Activated T-cell treated with anti-CD3 and anti-CD28 coated beads, Interleukin-2, amount 50 U/mL, for 4 hours (primary cell): ENCODE results near the gene PGBD5. TPM values are rescaled to one million over a fixed set of nuclear protein-coding genes. Genes with fewer than 3 reads are reported as not detected.

Experiments
- ATAC-seq, 2 donors: fragments of 200-7000 bp; cut with Tn5 transposase; one replicate each; pipeline ENCODE4 v1.10.0; 2021
- DNase-seq: peaks from one replicate; pipeline ENCODE4 v3.0.0-alpha.2; 2020
- H3K27me3 Mint-ChIP-seq: one replicate; pipeline ENCODE4 v1.8.0; 2021; ENCODE audit warnings: low read depth, mixed read lengths
- H3K36me3 Mint-ChIP-seq: one replicate; pipeline ENCODE4 v1.8.0; 2022; ENCODE audit warnings: mixed read lengths; ENCODE audit not compliant: insufficient read depth
- H3K4me1 Mint-ChIP-seq: one replicate; pipeline ENCODE4 v1.8.0; 2021; ENCODE audit warnings: low read depth, mixed read lengths
- H3K4me3 Mint-ChIP-seq: one replicate; pipeline ENCODE4 v1.8.0; 2021; ENCODE audit warnings: mild to moderate bottlenecking, moderate library complexity, mixed read lengths
- H3K9me3 Mint-ChIP-seq: one replicate; pipeline ENCODE4 v1.8.0; 2021; ENCODE audit warnings: mixed read lengths
- total RNA-seq, 3 donors: library from RNA; stranded (reverse); gene quantifications; one replicate each; pipeline ENCODE4 v1.2.1, GENCODE V29; 2021

Gene PGBD5
- total RNA-seq, 3 donors from 2014 or later = 0.08 to 0.10 TPM; not detected in 1

- no peak for ATAC-seq
Measured at GRCh38 chr1:230383425-230383824, 42.7 kb downstream of the PGBD5 start.

GRCh38 chr1:230382001-230382491, 44.1 kb downstream of the PGBD5 start:
- no peak for DNase-seq
- no peak for ATAC-seq
- Mint-ChIP-seq H3K27me3 (peaks cover 3% of the 10 kb centered on the region), H3K4me3 (no peak overlapping the region), H3K36me3 (no peaks in the 10 kb centered on the region), H3K4me1 (no peaks in the 10 kb centered on the region), H3K9me3 (peaks cover 11% of the 10 kb centered on the region)

More at GRCh38 chr1:230383425-230383824, 42.7 kb downstream of the PGBD5 start:
- Mint-ChIP-seq H3K9me3 (peaks cover 11% of the 10 kb centered on the region), H3K27me3 (peaks cover 3% of the 10 kb centered on the region), H3K4me1 (no peaks in the 10 kb centered on the region), H3K36me3 (no peaks in the 10 kb centered on the region), H3K4me3 (no peak overlapping the region)
- DNase-seq = no peak

GRCh38 chr1:230381585-230381984, 44.5 kb downstream of the PGBD5 start:
- peaks cover 3% of the 10 kb centered on the region for H3K27me3 Mint-ChIP-seq
- no peaks in the 10 kb centered on the region for H3K36me3 Mint-ChIP-seq
- no peak overlapping the region for H3K4me3 Mint-ChIP-seq
- DNase-seq (no peak), ATAC-seq (no peak)
- H3K4me1 Mint-ChIP-seq = no peaks in the 10 kb centered on the region
- H3K9me3 Mint-ChIP-seq = peaks cover 11% of the 10 kb centered on the region

GRCh38 chr1:230381049-230381467, 45.1 kb downstream of the PGBD5 start:
- no peaks in the 10 kb centered on the region for H3K4me1 Mint-ChIP-seq
- peaks cover 3% of the 10 kb centered on the region for H3K27me3 Mint-ChIP-seq
- no peak overlapping the region for H3K4me3 Mint-ChIP-seq
- no peak for DNase-seq
- peaks cover 11% of the 10 kb centered on the region for H3K9me3 Mint-ChIP-seq
- H3K36me3 Mint-ChIP-seq = no peaks in the 10 kb centered on the region
- no peak for ATAC-seq

- DNase-seq (no peak), ATAC-seq (no peak)
- no peak overlapping the region for H3K4me3 Mint-ChIP-seq
- H3K27me3 Mint-ChIP-seq = peaks cover 3% of the 10 kb centered on the region
- H3K36me3 Mint-ChIP-seq = no peaks in the 10 kb centered on the region
- peaks cover 11% of the 10 kb centered on the region for H3K9me3 Mint-ChIP-seq
- no peaks in the 10 kb centered on the region for H3K4me1 Mint-ChIP-seq
Measured at GRCh38 chr1:230379928-230380327, 46.2 kb downstream of the PGBD5 start.

DNA sequence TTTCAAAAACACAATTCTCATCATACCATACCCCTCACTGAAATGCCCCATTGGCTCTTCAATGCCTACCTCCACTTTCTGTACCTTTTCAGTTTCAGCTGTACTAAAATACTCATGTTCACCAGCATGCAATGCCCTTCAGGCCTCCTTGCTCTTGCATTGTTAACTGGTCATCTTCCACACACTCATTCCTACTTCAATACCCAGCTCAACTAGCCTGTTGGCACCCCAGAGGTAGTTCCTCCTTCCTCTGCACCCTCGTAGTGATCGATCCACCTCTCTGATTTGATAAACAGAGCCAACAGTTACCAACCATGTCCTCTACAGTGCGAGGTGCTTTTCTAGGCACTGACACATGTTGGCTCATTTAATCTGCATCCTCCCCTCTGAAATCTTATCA, 46.7 kb downstream of the PGBD5 start:
- DNase-seq (no peak), ATAC-seq (no peak)
- Mint-ChIP-seq H3K9me3 (peaks cover 11% of the 10 kb centered on the region), H3K4me1 (no peaks in the 10 kb centered on the region), H3K4me3 (no peak overlapping the region), H3K27me3 (peaks cover 3% of the 10 kb centered on the region), H3K36me3 (no peaks in the 10 kb centered on the region)

DNA sequence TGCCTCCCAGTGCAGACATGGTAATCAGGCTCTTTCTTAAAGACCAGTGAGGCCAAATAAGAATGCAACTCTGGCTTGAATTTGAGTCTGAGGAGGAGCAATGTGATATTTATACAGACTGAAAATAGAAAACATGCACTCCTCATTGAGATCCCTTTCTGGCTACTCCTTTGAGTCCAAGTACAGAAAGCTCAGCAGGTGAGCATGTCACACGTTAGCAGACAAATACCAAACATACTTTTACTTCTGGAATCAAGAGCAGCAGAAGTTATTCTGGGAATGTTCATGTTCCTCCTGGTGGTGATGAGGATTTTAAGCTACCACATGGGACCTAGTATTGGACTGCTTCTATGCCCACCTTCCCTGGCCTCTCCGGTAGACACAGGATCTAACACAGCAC, 48.3 kb downstream of the PGBD5 start:
- H3K9me3 Mint-ChIP-seq = peaks cover 11% of the 10 kb centered on the region
- ATAC-seq = no peak

DNA sequence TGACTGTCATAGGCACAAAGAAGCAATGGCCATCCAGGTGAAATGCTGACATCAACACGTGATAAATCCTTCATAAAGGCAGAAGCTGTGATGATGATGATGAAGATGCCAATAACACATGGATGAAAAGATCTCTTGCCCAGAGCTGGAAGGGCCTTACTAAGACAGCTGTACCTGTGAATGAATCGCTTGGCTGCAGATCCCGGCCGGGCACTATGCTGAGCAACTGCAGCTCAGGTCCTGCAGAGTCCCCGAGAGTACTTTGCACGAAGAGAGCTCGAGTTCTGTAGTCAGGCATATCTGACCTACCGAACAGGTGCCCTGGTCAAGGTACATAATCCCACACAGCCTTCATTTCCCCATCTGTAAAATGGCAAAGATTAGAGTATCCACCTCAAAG, 48.8 kb downstream of the PGBD5 start:
- DNase-seq (no peak), ATAC-seq (no peak)
- peaks cover 3% of the 10 kb centered on the region for H3K27me3 Mint-ChIP-seq
- H3K36me3 Mint-ChIP-seq = no peaks in the 10 kb centered on the region
- H3K4me3 Mint-ChIP-seq = no peak overlapping the region
- H3K9me3 Mint-ChIP-seq = peaks cover 11% of the 10 kb centered on the region
- no peaks in the 10 kb centered on the region for H3K4me1 Mint-ChIP-seq

More for the DNA sequence above, 48.3 kb downstream of the PGBD5 start:
- Mint-ChIP-seq H3K27me3 (peaks cover 3% of the 10 kb centered on the region), H3K4me3 (no peak overlapping the region), H3K4me1 (no peaks in the 10 kb centered on the region), H3K36me3 (no peaks in the 10 kb centered on the region)
- no peak for DNase-seq

DNA sequence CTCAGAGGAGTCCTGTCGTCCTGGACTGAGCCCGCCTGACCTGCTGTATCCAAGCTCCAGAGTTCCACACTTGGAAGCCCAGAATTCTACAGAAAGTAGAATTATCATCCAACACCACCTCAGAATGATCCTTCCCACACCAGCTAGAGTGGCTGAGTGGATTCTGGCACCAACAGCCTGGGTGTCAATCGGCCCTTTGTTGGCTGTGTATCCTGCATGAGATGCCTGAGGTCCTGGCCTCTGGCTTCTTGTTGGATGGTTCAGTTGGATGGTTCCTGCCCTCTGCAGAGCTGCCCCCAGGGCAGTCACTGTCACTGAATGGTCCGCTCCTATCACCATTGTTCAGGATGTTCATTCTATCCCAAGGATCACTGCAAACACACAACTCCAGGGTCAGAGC, 49.8 kb downstream of the PGBD5 start:
- DNase-seq (no peak), ATAC-seq (no peak)
- Mint-ChIP-seq H3K36me3 (no peaks in the 10 kb centered on the region), H3K4me1 (no peaks in the 10 kb centered on the region), H3K27me3 (no peaks in the 10 kb centered on the region), H3K4me3 (no peak overlapping the region), H3K9me3 (peaks cover 11% of the 10 kb centered on the region)

DNA sequence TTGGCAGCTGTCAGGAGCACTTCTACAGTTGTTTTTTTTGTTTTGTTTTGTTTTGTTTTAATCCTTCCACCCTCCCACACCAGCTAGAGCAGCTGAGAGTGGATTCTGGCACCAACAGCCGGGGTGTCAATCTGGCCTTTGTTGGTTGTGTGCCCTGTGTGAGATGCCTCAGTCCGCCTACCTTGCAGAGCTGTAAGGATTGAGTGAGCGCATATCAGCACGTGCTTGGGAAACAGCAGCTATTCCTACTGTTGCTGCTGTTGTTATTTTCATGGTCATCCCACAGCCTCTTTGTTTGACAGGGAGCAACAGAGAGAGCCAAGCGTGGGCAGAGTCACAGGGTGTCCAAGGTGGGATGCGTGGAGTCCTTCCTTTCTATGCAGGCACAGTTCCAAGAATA, 50.4 kb downstream of the PGBD5 start:
- DNase-seq (no peak), ATAC-seq (no peak)
- Mint-ChIP-seq H3K4me3 (no peak overlapping the region), H3K27me3 (no peaks in the 10 kb centered on the region), H3K9me3 (peaks cover 11% of the 10 kb centered on the region), H3K36me3 (no peaks in the 10 kb centered on the region), H3K4me1 (no peaks in the 10 kb centered on the region)

DNA sequence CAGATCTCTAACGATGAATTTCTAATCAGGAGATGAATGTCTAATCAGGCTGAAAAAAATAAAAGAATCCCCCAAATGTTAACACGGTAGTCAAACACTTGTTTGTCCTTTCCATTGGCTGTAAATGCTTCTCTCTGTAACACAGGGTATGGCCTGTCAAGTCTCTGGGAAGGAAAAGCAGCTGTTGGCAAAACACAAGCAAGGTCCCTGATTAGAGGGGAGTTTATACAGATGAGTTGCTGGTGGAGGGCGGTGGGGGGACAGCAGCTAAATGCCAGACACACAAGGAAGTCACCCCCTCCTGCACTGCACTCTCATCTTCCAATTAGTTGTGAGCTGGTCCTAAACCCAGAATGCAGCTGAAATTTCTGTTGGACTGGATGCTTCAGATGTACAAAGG, 51.0 kb downstream of the PGBD5 start:
- H3K9me3 Mint-ChIP-seq = peaks cover 11% of the 10 kb centered on the region
- DNase-seq (no peak), ATAC-seq (no peak)
- no peaks in the 10 kb centered on the region for H3K27me3 Mint-ChIP-seq
- no peak overlapping the region for H3K4me3 Mint-ChIP-seq
- H3K4me1 Mint-ChIP-seq = no peaks in the 10 kb centered on the region
- no peaks in the 10 kb centered on the region for H3K36me3 Mint-ChIP-seq

- Mint-ChIP-seq H3K9me3 (no peaks in the 10 kb centered on the region), H3K36me3 (no peaks in the 10 kb centered on the region), H3K27me3 (peaks cover under 1% of the 10 kb centered on the region), H3K4me1 (no peaks in the 10 kb centered on the region), H3K4me3 (no peak overlapping the region)
- ATAC-seq (no peak), DNase-seq (no peak)
Measured at GRCh38 chr1:230371923-230372703, 54.0 kb downstream of the PGBD5 start.

- Mint-ChIP-seq H3K4me3 (no peak overlapping the region), H3K27me3 (peaks cover 5% of the 10 kb centered on the region), H3K4me1 (no peaks in the 10 kb centered on the region), H3K9me3 (no peaks in the 10 kb centered on the region), H3K36me3 (no peaks in the 10 kb centered on the region)
- no peak for DNase-seq
- no peak for ATAC-seq
Measured at GRCh38 chr1:230370109-230370508, 56.0 kb downstream of the PGBD5 start.

- no peaks in the 10 kb centered on the region for H3K9me3 Mint-ChIP-seq
- H3K36me3 Mint-ChIP-seq = no peaks in the 10 kb centered on the region
- DNase-seq (no peak), ATAC-seq (no peak)
- H3K4me1 Mint-ChIP-seq = no peaks in the 10 kb centered on the region
- H3K4me3 Mint-ChIP-seq = no peak overlapping the region
- peaks cover 5% of the 10 kb centered on the region for H3K27me3 Mint-ChIP-seq
Measured at GRCh38 chr1:230368871-230369270, 57.3 kb downstream of the PGBD5 start.

GRCh38 chr1:230368363-230368762, 57.8 kb downstream of the PGBD5 start:
- no peak for ATAC-seq
- Mint-ChIP-seq H3K36me3 (no peaks in the 10 kb centered on the region), H3K9me3 (no peaks in the 10 kb centered on the region), H3K4me1 (no peaks in the 10 kb centered on the region), H3K27me3 (peaks cover 5% of the 10 kb centered on the region), H3K4me3 (no peak overlapping the region)
- DNase-seq = no peak
